Measurements from ENCODE around the gene FSD1L. TPM values are rescaled to one million over a fixed set of nuclear protein-coding genes. Genes with fewer than 3 reads are reported as not detected.
A peak's percentile ranks its signal among the peaks of the same experiment; 100 is the strongest.

Gene FSD1L
- total RNA-seq, 3 donors from 2014 or later (not counting 1 experiment from before 2014, with no cell fraction given), result 2.0 to 4.2 (median 2.1) TPM

DNA sequence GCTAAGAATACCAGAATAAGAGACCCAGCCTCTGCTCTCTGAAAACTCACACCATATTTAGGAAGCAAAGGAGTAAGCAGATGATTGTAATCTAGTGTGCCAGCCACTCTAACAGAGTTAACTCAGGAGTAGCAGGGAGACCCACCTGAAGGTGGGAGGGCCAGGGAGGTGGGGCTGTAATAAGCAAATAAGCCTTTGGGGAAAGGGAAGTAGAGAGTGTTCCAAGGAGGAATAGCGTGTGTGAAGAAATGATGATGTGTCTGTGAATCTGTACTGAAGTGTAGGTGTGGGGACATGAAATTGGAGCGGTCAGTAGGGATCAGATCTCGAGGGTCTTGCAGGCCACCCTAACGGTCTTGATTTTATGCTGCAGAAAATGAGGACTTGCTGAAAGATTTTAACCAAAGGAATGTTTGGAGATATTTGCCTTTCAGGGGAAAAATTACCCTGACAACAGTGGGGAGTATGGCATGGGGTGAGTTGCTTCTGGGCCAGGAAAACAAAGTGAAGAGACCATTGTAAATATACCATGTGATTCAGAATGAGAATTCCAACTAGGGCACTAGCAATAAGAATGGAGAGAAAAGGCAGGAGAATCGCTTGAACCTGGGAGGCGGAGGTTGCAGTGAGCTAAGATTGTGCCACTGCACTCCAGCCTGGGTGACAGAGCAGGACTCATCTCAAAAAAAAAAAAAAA is 44.1 kb upstream of the FSD1L start:
- H3K27me3 Mint-ChIP-seq (ENCODE audit: low read depth in 2 of 2), result peaks cover 38 to 56% of the 10 kb centered on the region in 2 donors
- H3K4me3 Mint-ChIP-seq, result no peak overlapping the region

DNA sequence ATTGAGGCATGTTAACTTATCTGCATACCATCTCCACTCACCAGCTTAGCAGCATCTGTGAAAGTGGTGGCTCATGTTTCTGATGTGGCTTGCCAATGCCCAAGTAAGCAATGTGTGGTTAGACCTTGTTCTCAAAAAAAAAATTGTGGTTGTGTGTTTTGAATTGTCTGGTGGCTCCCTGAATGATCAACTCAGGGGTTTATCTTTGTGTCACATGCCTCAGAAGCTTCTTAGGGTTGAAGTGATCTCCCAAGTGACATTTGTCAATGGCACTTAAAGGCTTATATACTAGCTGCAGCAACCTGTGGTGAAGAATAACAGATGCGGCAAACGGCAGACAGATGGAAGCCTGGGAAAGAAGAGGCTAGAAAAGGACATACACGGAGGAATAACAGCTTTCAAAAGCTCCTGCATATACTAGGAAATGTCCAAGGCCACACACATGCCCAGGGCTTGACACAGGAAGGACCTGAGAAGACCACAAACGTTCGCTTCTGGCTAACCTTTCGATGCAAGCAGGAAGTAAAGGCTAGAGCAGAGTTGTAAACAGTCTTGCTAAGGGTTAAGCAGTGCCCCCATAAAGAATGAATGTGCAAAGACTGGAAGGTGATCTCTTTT is 42.2 kb upstream of the FSD1L start:
- ATAC-seq (peak; percentile 79 to 92 (median 84)), DNase-seq (peak; percentile 29 to 88)
- H3K4me3 ChIP-seq (ENCODE audit: low read length), result no peak overlapping the region
- peaks cover 19% of the 10 kb centered on the region for H3K27me3 ChIP-seq (ENCODE audit: control insufficient read depth, insufficient read depth, low read length)
- intact Hi-C loops (cut with micrococcal nuclease), result no loop called here
- Mint-ChIP-seq H3K9me3 (no peaks in the 10 kb centered on the region), H3K4me1 (peaks cover 27 to 30% of the 10 kb centered on the region in 2 donors), H3K27me3 (ENCODE audit: low read depth in 2 of 2) (peaks cover 39 to 73% of the 10 kb centered on the region in 2 donors), H3K4me3 (peak overlapping the region; percentile 76), H3K27ac (peak overlapping the region; percentile 27 to 39), H3K36me3 (peaks cover 20% of the 10 kb centered on the region)
- no peaks in the 10 kb centered on the region for H3K36me3 ChIP-seq (ENCODE audit: control insufficient read depth, insufficient read depth, low read length)
- 2% methylated on average over 6 of the region's 6 CpGs for whole genome bisulfite sequencing (ENCODE audit: insufficient coverage)
- H3K9me3 ChIP-seq (ENCODE audit: control insufficient read depth, insufficient read depth, low read length), result peaks cover 3% of the 10 kb centered on the region
- no peak overlapping the region for H3K27ac ChIP-seq (ENCODE audit: low read length)
- TF ChIP-seq, protein P1, sequence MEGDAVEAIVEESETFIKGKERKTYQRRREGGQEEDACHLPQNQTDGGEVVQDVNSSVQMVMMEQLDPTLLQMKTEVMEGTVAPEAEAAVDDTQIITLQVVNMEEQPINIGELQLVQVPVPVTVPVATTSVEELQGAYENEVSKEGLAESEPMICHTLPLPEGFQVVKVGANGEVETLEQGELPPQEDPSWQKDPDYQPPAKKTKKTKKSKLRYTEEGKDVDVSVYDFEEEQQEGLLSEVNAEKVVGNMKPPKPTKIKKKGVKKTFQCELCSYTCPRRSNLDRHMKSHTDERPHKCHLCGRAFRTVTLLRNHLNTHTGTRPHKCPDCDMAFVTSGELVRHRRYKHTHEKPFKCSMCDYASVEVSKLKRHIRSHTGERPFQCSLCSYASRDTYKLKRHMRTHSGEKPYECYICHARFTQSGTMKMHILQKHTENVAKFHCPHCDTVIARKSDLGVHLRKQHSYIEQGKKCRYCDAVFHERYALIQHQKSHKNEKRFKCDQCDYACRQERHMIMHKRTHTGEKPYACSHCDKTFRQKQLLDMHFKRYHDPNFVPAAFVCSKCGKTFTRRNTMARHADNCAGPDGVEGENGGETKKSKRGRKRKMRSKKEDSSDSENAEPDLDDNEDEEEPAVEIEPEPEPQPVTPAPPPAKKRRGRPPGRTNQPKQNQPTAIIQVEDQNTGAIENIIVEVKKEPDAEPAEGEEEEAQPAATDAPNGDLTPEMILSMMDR (IDR thresholded peaks at IDR 0.05), result no peak
- peaks cover 20% of the 10 kb centered on the region for H3K4me1 ChIP-seq (ENCODE audit: control insufficient read depth, insufficient read depth, low read length)

More for the DNA sequence above, 44.1 kb upstream of the FSD1L start:
- Histone ChIP-seq H3K27ac (ENCODE audit: low read length) (no peak overlapping the region), H3K27me3 (ENCODE audit: control insufficient read depth, insufficient read depth, low read length) (peaks cover 15% of the 10 kb centered on the region), H3K4me1 (ENCODE audit: control insufficient read depth, insufficient read depth, low read length) (peaks cover 20% of the 10 kb centered on the region), H3K9me3 (ENCODE audit: control insufficient read depth, insufficient read depth, low read length) (no peaks in the 10 kb centered on the region), H3K4me3 (ENCODE audit: low read length) (no peak overlapping the region), H3K36me3 (ENCODE audit: control insufficient read depth, insufficient read depth, low read length) (no peaks in the 10 kb centered on the region)
- peaks cover 8% of the 10 kb centered on the region for H3K36me3 Mint-ChIP-seq
- DNase-seq, result no peak
- no peaks in the 10 kb centered on the region for H3K9me3 Mint-ChIP-seq
- intact Hi-C loops (cut with micrococcal nuclease), result no loop called here
- 95% methylated on average over 6 of the region's 6 CpGs for WGBS (ENCODE audit: insufficient coverage)
- H3K27ac Mint-ChIP-seq, result no peak overlapping the region
- ATAC-seq, result no peak
- TF ChIP-seq, protein P1 (IDR thresholded peaks at IDR 0.05), result no peak
- H3K4me1 Mint-ChIP-seq, result peaks cover 27 to 30% of the 10 kb centered on the region in 2 donors

DNA sequence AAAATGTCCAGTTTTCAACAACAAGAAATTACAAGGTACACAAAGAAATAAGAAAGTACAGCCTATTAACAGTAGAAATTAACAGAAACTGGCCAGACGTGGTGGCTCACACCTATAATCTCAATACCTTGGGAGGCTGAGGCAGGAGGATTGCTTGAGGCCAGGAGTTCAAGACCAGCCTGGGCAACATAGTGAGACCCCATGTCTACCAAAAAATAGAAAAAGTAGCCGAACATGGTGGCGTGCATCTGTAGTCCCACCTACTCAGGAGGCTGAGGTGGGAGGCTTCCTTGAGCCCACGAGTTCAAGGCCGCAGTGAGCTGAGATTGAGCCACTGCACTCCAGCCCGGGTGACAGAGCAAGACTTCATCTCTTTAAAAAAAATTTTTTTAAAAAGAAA is 41.5 kb upstream of the FSD1L start:
- Histone ChIP-seq H3K4me3 (ENCODE audit: low read length) (no peak overlapping the region), H3K27me3 (ENCODE audit: control insufficient read depth, insufficient read depth, low read length) (peaks cover 19% of the 10 kb centered on the region), H3K36me3 (ENCODE audit: control insufficient read depth, insufficient read depth, low read length) (no peaks in the 10 kb centered on the region), H3K4me1 (ENCODE audit: control insufficient read depth, insufficient read depth, low read length) (peaks cover 20% of the 10 kb centered on the region), H3K9me3 (ENCODE audit: control insufficient read depth, insufficient read depth, low read length) (peaks cover 3% of the 10 kb centered on the region), H3K27ac (ENCODE audit: low read length) (no peak overlapping the region)
- H3K4me1 Mint-ChIP-seq, result peaks cover 27 to 30% of the 10 kb centered on the region in 2 donors
- H3K4me3 Mint-ChIP-seq, result no peak overlapping the region
- H3K27ac Mint-ChIP-seq, result no peak overlapping the region
- ATAC-seq (no peak), DNase-seq (no peak)
- WGBS (ENCODE audit: insufficient coverage), result 90% methylated on average over 6 of the region's 6 CpGs
- H3K36me3 Mint-ChIP-seq, result peaks cover 20% of the 10 kb centered on the region
- no peaks in the 10 kb centered on the region for H3K9me3 Mint-ChIP-seq
- intact Hi-C loops (cut with micrococcal nuclease), result no loop called here
- peaks cover 40 to 69% of the 10 kb centered on the region in 2 donors for H3K27me3 Mint-ChIP-seq (ENCODE audit: low read depth in 2 of 2)
- TF ChIP-seq, protein P1 (IDR thresholded peaks at IDR 0.05), result no peak
